ENCODE measurements around the gene ANKRD27.

DNA sequence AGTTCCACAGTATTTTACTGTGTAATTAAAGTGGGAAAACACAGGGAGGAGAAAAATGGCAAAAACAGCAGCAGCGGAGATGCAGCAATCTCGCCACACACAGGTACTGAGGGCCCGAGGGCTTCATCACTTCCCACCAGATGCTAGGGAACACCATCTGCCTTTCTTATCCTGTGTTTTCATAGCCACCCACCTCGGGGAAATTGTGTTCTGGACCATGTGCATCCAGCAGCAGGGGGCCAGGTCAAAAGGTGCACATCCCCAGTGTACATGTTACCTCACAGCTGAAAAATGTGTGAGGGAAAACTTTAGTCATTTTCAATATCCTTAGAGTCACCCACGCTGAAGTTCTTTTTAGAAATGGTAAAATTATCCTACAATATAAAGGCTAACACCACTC is 63.8 kb downstream of the ANKRD27 start:
- TF ChIP-seq POLR2A (IDR thresholded peaks at IDR 0.05; ENCODE audit: low read length) (no peak), GATA1 (IDR thresholded peaks at IDR 0.05; ENCODE audit: low read depth, low read length) (no peak)

All from erythroblast (primary cell).